Stimulated activated CD8-positive, alpha-beta memory T cell treated with anti-CD3 and anti-CD28 coated beads, Interleukin-12 subunit alpha, Interleukin-12 subunit beta, amount 100 ng/mL, for 4 hours (primary cell): ENCODE results near the gene EDIL3.
"Not testable (repeated sequence)": the region's sequence is repeated elsewhere in the genome, so short reads cannot be mapped to it uniquely, and the experiment has no call there.

ENCODE experiments used
- DNase-seq: peaks from one replicate; pipeline ENCODE4 v3.0.0-alpha.2; 2020; ENCODE audit warnings: low read depth

EDIL3 gene

DNA sequence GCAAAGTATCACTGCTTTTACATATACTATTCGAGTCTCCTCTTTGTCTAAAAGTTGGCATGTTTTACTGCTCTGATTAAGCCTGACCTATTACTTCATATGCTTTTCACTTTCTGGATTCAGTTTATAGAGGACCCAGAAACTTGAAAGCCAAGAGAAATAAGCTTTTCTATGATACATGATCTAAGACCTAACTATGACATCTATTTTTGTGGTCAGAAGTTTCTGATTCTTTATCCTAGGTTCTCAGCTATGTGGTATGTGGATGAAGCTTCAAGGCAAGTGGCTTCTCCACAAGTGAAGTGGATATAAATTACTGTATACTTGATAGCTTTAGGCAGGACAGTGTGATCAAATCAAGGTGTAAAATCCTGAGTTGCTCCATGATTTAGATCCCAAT lies 6.3 kb downstream of the EDIL3 start:
- DNase-seq = no peak

- no peak for DNase-seq
Observed at GRCh38 chr5:84376346-84376745, 8.3 kb downstream of the EDIL3 start.

DNA sequence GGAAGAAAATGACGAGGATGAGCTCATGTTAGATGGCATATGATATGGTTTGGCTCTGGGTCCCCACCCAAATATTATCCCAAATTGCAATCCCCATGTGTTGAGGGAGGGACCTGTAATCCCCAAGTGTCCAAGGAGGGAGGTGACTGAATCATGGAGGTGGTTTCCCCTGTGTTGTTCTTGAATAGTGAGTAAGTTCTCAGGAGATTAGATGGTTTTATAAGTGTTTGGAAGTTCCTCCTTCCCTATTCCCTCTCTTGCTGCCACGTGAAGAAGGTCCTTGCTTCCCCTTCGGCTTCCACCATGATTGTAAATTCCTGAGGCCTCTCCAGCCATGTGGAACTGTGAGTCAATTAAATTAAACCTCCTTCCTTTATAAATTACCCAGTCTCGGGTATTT lies 10.1 kb downstream of the EDIL3 start:
- no peak for DNase-seq

DNA sequence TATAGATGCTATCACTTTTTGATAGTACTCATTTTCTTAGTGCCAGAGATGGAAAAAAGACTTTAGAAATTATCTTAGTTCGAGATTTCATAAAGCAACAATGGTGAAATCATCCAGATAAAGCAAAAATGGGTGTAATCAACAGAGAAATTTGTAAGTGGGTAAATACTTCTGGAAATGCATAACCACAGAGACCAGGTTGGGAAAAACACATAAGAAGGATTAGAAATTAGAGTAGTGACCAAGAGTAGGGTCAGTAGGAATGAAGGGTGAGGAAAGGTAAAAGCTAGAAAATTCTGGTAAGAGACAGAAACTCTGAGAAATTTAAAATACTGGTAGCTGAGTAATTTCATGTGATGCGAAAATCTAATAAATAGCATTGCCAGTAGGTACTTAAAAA lies 11.2 kb downstream of the EDIL3 start:
- DNase-seq = no peak

DNA sequence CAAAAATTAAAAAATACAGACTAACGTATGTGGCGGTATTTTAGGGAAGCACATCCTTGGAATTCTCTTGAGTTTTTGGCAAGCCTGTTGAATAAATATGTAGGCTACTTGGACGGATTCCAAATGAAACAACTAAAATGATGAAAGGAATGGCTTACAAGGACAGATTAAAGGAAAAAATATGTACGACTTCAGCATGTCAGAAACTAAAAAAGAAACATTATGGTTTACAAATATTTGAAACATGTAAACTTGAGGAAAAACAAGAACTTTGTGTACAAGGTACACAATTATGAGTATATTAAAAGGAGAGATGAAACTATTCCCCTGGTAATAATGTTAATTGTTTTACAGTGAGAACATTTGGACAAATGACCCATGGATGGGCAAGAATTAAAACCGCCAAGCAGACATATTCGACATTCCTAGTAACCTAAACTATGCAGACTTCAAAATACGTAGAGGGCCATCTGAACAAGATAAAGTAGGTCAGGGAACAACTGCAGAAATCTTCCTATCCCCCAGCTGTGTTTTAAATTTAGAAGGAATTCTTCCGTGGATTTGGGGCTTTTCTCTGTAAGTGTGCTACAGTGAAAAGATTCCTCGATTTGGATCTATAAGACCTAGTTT lies 12.5 kb downstream of the EDIL3 start:
- DNase-seq = no peak

DNA sequence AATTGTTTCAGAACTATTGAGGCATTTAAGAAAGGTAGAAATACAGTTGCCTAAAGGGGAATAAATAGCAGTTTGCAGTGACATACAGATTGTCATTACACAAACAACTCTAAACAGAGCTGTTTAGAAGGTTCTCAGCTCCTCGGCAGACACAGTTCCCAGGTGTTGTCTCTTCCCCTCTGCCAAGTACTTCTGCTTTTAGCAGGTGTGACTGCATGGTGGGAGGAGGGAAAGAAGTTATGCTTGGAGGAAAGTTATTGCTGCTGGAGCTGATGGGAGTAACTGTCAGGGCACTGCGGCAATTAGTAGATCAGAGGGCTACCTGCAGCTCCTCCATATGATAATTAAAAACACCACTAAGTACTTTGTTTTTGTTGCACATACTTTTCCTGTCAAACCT lies 14.5 kb downstream of the EDIL3 start:
- no peak for DNase-seq

DNA sequence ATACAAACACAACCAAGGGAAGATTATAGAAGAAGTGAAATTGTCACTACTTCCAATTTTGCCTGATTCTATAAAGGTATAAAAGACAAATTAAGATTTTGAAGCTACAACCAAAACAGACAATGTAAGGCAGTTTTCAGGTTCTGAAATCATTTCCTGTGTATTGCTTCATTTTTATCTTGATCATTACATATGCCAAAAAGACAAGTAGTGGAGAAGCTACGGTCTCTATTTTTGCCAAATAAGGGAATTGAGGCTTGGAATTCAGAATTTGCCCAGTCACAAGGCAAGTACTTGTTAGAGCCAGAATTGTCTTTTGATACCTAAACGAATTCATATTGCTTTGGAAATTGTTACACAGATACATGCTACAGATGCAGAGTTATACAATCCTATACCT lies 20.6 kb downstream of the EDIL3 start:
- no peak for DNase-seq

DNA sequence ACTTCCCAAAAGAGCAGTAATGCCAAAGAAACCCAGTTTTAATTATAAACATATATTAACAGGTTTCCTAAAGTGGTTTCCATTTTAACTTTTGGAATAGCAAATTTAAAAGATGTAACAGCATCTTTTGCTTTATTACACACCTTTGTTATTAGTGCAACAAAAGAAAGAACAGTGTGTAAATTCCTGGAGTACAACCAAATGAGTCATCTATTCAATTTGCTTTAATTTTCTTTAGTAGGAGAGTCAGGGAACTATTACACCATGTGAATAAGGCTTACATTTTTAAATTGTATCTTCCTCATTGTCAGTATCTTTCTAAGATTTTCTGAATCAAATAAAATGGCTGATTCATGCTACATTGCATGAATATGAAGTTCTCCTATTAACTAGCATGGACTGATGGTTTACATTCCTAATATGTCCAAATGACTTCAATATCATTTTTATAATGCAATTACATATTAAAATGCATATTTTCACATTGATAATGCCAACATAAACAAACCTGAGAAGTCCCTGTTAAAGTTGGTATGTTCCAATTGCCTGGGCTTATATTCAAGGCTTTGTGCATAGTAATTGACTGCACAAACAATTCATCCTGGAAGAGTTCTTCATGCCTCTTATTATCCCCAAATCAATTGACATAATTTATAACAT lies 22.5 kb downstream of the EDIL3 start:
- DNase-seq = no peak

- DNase-seq = no peak
Observed at GRCh38 chr5:84361572-84361971, 23.1 kb downstream of the EDIL3 start.

GRCh38 chr5:84360056-84360455 lies 24.6 kb downstream of the EDIL3 start:
- DNase-seq = no peak

DNA sequence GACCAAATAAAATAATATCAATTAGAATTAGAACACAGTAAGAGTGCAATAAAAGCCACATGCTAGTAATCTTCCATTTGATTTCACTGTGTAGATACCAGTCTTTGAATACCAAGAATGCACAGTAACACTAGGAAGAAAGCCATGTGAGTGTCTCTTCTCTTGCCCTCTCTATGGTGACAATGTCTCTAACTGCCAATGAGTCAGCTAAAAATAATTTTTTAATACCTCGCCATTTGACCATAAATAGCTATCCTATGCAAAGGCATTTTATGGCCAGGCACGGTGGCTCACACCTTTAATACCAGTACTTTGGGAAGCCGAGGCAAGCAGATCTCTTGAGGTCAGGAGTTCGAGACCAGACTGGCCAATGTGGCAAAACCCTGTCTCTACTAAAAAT lies 30.6 kb downstream of the EDIL3 start:
- no peak for DNase-seq

- DNase-seq = no peak
Observed at GRCh38 chr5:84344788-84345187, 39.9 kb downstream of the EDIL3 start.

DNA sequence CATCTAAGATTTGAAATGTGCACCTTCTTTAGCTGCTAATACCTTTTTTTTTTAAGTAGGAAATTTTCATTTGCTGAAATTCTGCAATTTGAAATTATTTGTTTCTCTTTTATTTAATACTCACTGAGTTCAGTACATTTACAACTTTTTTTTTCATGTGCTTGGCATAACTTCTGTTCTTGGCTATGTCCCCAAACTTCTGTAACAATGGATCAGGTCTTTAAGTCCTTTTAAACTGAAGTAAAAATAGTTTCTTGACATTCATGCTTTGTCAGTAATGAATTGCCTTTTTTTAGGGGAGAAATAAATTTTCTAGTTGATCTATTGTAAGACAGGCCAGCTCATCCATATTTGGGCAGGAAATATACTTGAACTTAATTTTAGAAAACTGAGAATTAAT lies 41.5 kb downstream of the EDIL3 start:
- no peak for DNase-seq

DNA sequence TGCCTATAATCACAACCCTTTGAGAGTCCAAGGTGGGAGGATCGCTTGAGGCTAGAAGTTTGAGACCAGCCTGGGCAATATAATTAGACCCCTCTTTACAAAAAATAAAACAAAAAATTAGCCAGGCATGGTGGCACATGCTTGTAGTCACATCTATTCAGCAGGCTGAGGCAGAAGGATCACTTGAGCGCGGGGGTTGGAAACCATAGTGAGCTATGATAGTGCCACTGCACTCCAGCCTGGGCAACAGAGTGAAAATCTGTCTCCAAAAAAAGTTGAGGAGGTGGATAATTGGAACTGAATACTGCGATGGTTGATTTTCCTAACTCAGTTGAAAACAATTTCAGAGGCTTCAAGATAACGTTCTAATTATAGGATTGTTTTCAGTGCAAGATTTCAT lies 52.6 kb downstream of the EDIL3 start:
- DNase-seq = no peak

DNA sequence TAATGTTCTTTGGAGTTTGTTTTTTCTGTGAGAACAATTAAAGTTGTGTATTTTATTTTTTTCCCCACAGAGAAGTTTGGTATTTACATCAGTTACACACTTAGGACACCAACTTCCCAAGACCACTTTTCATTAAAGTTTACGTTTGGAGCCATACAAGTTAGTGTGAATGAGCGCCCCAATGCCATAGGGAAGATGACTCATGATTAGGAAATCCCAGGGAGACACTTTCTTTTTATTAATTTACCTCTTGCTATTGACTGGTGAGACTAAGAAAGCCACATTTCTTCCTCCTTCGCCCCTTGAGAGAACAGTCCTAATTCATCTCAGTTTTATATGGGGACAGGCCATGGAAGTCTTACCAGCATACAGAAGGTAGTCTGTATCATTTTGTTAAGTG lies 57.1 kb downstream of the EDIL3 start:
- DNase-seq = no peak

- DNase-seq = no peak
Observed at GRCh38 chr5:84322646-84323045, 62.0 kb downstream of the EDIL3 start.

DNA sequence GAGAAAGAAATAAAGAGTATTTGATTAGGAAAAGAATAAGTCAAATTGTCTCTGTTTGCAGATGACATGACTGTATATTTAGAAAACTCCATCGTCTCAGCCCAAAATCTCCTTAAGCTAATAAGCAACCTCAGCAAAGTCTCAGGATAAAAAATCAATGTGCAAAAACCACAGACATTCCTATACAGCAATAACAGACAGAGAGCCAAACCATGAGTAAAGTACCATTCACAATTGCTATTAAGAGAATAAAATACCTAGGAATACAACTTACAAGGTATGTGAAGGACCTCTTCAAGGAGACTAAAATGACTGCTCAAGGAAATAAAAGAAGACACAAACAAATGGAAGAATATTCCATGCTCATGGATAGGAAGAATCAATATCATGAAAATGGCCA lies 66.9 kb downstream of the EDIL3 start:
- not testable (repeated sequence) for DNase-seq

DNA sequence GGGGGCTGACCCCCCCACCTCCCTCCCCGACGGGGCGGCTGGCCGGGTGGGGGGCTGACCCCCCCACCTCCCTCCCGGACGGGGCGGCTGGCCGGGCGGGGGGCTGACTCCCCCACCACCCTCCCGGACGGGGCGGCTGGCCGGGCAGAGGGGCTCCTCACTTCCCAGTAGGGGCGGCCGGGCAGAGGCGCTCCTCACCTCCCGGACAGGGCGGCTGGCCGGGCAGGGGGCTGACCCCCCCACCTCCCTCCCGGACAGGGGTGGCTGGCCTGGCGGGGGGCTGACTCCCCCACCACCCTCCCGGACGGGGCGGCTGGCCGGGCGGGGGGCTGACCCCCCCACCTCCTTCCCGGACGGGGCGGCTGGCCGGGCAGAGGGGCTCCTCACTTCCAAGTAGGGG lies 72.4 kb downstream of the EDIL3 start:
- not testable (repeated sequence) for DNase-seq

- not testable (repeated sequence) for DNase-seq
Observed at GRCh38 chr5:84309850-84310249, 74.8 kb downstream of the EDIL3 start.

DNA sequence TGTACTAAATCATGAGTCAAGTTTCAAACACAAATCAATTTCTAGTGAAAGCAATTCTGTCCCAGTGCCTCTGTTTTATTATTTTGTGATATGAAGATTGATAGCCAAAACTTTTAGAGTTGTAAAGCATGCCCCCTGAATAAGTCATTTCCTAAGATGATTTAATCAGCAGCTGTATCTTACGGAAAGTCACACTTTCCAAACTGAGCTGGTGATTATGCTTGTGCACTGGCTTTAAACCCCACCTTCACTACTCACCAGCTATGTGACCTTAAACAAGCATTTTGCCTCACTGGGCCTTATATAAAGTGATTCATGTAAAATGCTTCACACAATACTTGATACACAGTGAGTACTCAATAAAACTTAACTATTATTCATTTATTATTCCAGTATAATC lies 78.1 kb downstream of the EDIL3 start:
- DNase-seq = no peak

GRCh38 chr5:84304599-84304998 lies 80.1 kb downstream of the EDIL3 start:
- no peak for DNase-seq

DNA sequence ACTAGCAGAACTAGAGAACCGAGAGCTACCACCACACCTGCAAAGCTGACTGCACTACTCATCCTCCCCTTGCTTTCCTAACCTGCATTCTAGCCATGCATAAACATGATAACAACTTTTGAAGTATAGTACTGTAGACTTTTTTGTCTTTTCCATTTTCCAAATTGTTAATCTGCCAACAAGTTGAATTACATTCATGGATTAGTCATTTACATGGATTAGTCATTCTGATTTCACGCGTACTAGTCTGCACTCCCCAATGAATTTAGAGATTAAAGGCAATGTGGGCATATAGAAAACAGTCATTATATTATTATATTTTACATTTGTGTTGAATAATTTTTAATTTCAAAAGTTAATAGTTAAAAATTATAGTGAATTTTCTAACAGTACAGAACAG lies 81.4 kb downstream of the EDIL3 start:
- DNase-seq = no peak

- no peak for DNase-seq
Observed at GRCh38 chr5:84301535-84301934, 83.1 kb downstream of the EDIL3 start.

- no peak for DNase-seq
Observed at GRCh38 chr5:84299959-84300358, 84.7 kb downstream of the EDIL3 start.
